HepG2 (cell line): Measurements from ENCODE around the gene FZD4. TPM values are rescaled to one million over a fixed set of nuclear protein-coding genes. Genes with fewer than 3 reads are reported as not detected.

Source experiments
- BHLHE40 ChIP-seq: IDR thresholded peaks from 2 replicates; pipeline ENCODE4 v1.6.1; 2011; ENCODE audit warnings: low read length, improper control_type of control experiment
- ETS1 ChIP-seq: sonication (generic); formaldehyde crosslinking; IDR thresholded peaks from 2 replicates; pipeline ENCODE4 v1.4.0; 2020; ENCODE audit warnings: missing genetic modification reagents
- FOSL2 ChIP-seq: sonication (generic); formaldehyde crosslinking; IDR thresholded peaks from 2 replicates; pipeline ENCODE4 v1.4.0; 2020; ENCODE audit warnings: missing genetic modification reagents
- GATAD2A ChIP-seq: IDR thresholded peaks from 2 replicates; pipeline ENCODE4 v1.6.1; 2016
- GFI1 ChIP-seq: sonication (generic); formaldehyde crosslinking; IDR thresholded peaks from 2 replicates; pipeline ENCODE4 v1.5.0; 2020; ENCODE audit warnings: missing genetic modification reagents, mild to moderate bottlenecking, borderline replicate concordance
- GLI4 ChIP-seq: sonication (generic); formaldehyde crosslinking; IDR thresholded peaks from 2 replicates; pipeline ENCODE4 v1.5.1; 2020; ENCODE audit warnings: missing genetic modification reagents, mild to moderate bottlenecking, moderate library complexity, borderline replicate concordance
- HNRNPUL1 ChIP-seq: fragments of 200-400 bp; formaldehyde crosslinking; IDR thresholded peaks from 2 replicates; pipeline ENCODE4 v1.6.1; 2017; ENCODE audit warnings: low read depth, mild to moderate bottlenecking, low read length, moderate library complexity
- NCOA5 ChIP-seq: sonication (generic); formaldehyde crosslinking; IDR thresholded peaks from 2 replicates; pipeline ENCODE4 v1.4.0; 2020; ENCODE audit warnings: missing genetic modification reagents
- PPARG ChIP-seq: conservative IDR thresholded peaks from 2 replicates; pipeline ENCODE4 v1.6.1; 2016; ENCODE audit warnings: missing biosample characterization, missing genetic modification reagents
- REST ChIP-seq, 2 experiments: IDR thresholded peaks; 2 replicates each; pipeline ENCODE4 v1.6.1; 2011 to 2012; ENCODE audit warnings: low read length in 2 of 2, borderline replicate concordance in 1 of 2, low read depth in 1 of 2, mild to moderate bottlenecking in 1 of 2, moderate library complexity in 1 of 2
- SMYD3 ChIP-seq: sonication (generic); formaldehyde crosslinking; IDR thresholded peaks from 2 replicates; pipeline ENCODE4 v1.8.1; 2023; ENCODE audit warnings: mild to moderate bottlenecking, missing genetic modification reagents
- YY1 ChIP-seq: IDR thresholded peaks from 2 replicates; pipeline ENCODE4 v1.6.1; 2011; ENCODE audit warnings: low read length, low read depth, moderate library complexity, mild to moderate bottlenecking; ENCODE audit not compliant: insufficient read depth, insufficient replicate concordance
- ZFYVE20 ChIP-seq: sonication (generic); formaldehyde crosslinking; IDR thresholded peaks from 2 replicates; pipeline ENCODE4 v1.8.0; 2023; ENCODE audit warnings: low read depth, mild to moderate bottlenecking, moderate library complexity, missing genetic modification reagents, borderline replicate concordance
- ZNF660 ChIP-seq: sonication (generic); formaldehyde crosslinking; IDR thresholded peaks from 2 replicates; pipeline ENCODE4 v1.5.1; 2020; ENCODE audit warnings: mild to moderate bottlenecking, low read depth, missing genetic modification reagents, borderline replicate concordance
- ZNF792 ChIP-seq: IDR thresholded peaks from 2 replicates; pipeline ENCODE4 v1.6.1; 2016
- polyA plus RNA-seq, 8 experiments: library from polyadenylated mRNA; depleted of rRNA in 3 of 8; stranded (reverse) in 7 of 8; unstranded in 1 of 8; fragments of >200 nt; fragmentation: Illumina TruSeq in 4 of 8; extraction: Trizol in 4 of 8; gene quantifications; 2 replicates each; pipeline versions ENCODE4 v1.2.1 to v1.2.3, GENCODE V29; 2011 to 2016; ENCODE audit warnings: low read depth in 4 of 8, missing spikeins in 1 of 8, mixed read lengths in 1 of 8; ENCODE audit not compliant: insufficient read depth in 1 of 8
- total RNA-seq, 5 experiments: library from RNA; depleted of rRNA; stranded (reverse); fragments of >200 nt; fragmentation: Illumina TruSeq; extraction: Trizol; gene quantifications; 2 replicates each; pipeline ENCODE4 v1.2.3, GENCODE V29; 2016; ENCODE audit warnings: low read depth in 1 of 5
- TF ChIP-seq, protein P1 (sequence below): conservative IDR thresholded peaks from 2 replicates; pipeline ENCODE4 v1.6.1; 2018; ENCODE audit warnings: missing genetic modification reagents
- TF ChIP-seq, protein P2 (sequence below): sonication (generic); formaldehyde crosslinking; conservative IDR thresholded peaks from 2 replicates; pipeline ENCODE4 v1.4.0; 2020; ENCODE audit warnings: missing genetic modification reagents
- TF ChIP-seq, protein P3 (sequence below): sonication (generic); formaldehyde crosslinking; IDR thresholded peaks from 2 replicates; pipeline ENCODE4 v1.4.0; 2020; ENCODE audit warnings: missing genetic modification reagents

FZD4 gene
- total and polyA plus RNA-seq, 2 of the 13 experiments (the other 11 are each of a cell fraction or from before 2014, with no cell fraction given) = 46.5 to 70.4 TPM

GRCh38 chr11:86999859-87000753, 44.9 kb upstream of the FZD4 start (continued):
- TF ChIP-seq ETS1 (CRISPR knock-in tag) (no peak), ZNF660 (CRISPR knock-in tag) (no peak), ZNF792 (peak; percentile 68; the same call in 1 of the 2 replicates), HNRNPUL1 (no peak), YY1 (peak; percentile 38), GLI4 (CRISPR knock-in tag) (no peak), PPARG (CRISPR knock-in tag) (peak; percentile 78), SMYD3 (CRISPR knock-in tag) (peak; percentile 46; the same call in 1 of the 2 replicates), GFI1 (CRISPR knock-in tag) (peak; percentile 88), NCOA5 (CRISPR knock-in tag) (no peak), REST (IDR thresholded peaks at IDR 0.05; ENCODE audit: borderline replicate concordance in 1 of 2, low read depth in 1 of 2, low read length in 2 of 2) (no peak), ZFYVE20 (CRISPR knock-in tag) (no peak), FOSL2 (CRISPR knock-in tag) (peak; percentile 64), BHLHE40 (peak; percentile 59; the same call in 1 of the 2 replicates), GATAD2A (CRISPR knock-in tag) (peak; percentile 78)
- TF ChIP-seq, protein P1, sequence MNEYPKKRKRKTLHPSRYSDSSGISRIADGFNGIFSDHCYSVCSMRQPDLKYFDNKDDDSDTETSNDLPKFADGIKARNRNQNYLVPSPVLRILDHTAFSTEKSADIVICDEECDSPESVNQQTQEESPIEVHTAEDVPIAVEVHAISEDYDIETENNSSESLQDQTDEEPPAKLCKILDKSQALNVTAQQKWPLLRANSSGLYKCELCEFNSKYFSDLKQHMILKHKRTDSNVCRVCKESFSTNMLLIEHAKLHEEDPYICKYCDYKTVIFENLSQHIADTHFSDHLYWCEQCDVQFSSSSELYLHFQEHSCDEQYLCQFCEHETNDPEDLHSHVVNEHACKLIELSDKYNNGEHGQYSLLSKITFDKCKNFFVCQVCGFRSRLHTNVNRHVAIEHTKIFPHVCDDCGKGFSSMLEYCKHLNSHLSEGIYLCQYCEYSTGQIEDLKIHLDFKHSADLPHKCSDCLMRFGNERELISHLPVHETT (CRISPR knock-in tag) = peak; percentile 50; the same call in 1 of the 2 replicates
- TF ChIP-seq, protein P2, sequence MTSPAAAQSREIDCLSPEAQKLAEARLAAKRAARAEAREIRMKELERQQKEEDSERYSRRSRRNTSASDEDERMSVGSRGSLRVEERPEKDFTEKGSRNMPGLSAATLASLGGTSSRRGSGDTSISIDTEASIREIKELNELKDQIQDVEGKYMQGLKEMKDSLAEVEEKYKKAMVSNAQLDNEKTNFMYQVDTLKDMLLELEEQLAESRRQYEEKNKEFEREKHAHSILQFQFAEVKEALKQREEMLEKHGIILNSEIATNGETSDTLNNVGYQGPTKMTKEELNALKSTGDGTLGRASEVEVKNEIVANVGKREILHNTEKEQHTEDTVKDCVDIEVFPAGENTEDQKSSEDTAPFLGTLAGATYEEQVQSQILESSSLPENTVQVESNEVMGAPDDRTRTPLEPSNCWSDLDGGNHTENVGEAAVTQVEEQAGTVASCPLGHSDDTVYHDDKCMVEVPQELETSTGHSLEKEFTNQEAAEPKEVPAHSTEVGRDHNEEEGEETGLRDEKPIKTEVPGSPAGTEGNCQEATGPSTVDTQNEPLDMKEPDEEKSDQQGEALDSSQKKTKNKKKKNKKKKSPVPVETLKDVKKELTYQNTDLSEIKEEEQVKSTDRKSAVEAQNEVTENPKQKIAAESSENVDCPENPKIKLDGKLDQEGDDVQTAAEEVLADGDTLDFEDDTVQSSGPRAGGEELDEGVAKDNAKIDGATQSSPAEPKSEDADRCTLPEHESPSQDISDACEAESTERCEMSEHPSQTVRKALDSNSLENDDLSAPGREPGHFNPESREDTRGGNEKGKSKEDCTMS (CRISPR knock-in tag) = no peak
- TF ChIP-seq, protein P3, sequence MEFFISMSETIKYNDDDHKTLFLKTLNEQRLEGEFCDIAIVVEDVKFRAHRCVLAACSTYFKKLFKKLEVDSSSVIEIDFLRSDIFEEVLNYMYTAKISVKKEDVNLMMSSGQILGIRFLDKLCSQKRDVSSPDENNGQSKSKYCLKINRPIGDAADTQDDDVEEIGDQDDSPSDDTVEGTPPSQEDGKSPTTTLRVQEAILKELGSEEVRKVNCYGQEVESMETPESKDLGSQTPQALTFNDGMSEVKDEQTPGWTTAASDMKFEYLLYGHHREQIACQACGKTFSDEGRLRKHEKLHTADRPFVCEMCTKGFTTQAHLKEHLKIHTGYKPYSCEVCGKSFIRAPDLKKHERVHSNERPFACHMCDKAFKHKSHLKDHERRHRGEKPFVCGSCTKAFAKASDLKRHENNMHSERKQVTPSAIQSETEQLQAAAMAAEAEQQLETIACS (CRISPR knock-in tag) = peak; percentile 38; the same call in 1 of the 2 replicates
